Astrocyte (in vitro differentiated cells and primary cell): ENCODE results near the gene CRYBB2.

ENCODE experiments used
- EZH2 ChIP-seq: IDR thresholded peaks from 2 replicates; pipeline ENCODE4 v1.6.1; 2012; ENCODE audit warnings: mild to moderate bottlenecking, low read length, inconsistent platforms; ENCODE audit not compliant: insufficient read depth
- TF ChIP-seq, protein P1 (sequence below): IDR thresholded peaks from 2 replicates; pipeline ENCODE4 v1.5.1; 2011; ENCODE audit warnings: low read depth, mild to moderate bottlenecking, inconsistent platforms, low read length, moderate library complexity; ENCODE audit not compliant: insufficient read depth

GRCh38 chr22:25193548-25193947 is 25.9 kb upstream of the CRYBB2 start:
- TF ChIP-seq, protein P1, sequence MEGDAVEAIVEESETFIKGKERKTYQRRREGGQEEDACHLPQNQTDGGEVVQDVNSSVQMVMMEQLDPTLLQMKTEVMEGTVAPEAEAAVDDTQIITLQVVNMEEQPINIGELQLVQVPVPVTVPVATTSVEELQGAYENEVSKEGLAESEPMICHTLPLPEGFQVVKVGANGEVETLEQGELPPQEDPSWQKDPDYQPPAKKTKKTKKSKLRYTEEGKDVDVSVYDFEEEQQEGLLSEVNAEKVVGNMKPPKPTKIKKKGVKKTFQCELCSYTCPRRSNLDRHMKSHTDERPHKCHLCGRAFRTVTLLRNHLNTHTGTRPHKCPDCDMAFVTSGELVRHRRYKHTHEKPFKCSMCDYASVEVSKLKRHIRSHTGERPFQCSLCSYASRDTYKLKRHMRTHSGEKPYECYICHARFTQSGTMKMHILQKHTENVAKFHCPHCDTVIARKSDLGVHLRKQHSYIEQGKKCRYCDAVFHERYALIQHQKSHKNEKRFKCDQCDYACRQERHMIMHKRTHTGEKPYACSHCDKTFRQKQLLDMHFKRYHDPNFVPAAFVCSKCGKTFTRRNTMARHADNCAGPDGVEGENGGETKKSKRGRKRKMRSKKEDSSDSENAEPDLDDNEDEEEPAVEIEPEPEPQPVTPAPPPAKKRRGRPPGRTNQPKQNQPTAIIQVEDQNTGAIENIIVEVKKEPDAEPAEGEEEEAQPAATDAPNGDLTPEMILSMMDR, result no peak
- TF ChIP-seq EZH2, result no peak
